Brain pericyte (primary cell): ENCODE results near the gene HTD2.
A peak's percentile ranks its signal among the peaks of the same experiment; 100 is the strongest.
"Not testable (repeated sequence)": the region's sequence is repeated elsewhere in the genome, so short reads cannot be mapped to it uniquely, and the experiment has no call there.

Source experiments
- DNase-seq: peaks from one replicate; pipeline ENCODE4 v3.0.0-alpha.2; 2012; ENCODE audit warnings: low read depth, low spot score

The HTD2 gene

DNA sequence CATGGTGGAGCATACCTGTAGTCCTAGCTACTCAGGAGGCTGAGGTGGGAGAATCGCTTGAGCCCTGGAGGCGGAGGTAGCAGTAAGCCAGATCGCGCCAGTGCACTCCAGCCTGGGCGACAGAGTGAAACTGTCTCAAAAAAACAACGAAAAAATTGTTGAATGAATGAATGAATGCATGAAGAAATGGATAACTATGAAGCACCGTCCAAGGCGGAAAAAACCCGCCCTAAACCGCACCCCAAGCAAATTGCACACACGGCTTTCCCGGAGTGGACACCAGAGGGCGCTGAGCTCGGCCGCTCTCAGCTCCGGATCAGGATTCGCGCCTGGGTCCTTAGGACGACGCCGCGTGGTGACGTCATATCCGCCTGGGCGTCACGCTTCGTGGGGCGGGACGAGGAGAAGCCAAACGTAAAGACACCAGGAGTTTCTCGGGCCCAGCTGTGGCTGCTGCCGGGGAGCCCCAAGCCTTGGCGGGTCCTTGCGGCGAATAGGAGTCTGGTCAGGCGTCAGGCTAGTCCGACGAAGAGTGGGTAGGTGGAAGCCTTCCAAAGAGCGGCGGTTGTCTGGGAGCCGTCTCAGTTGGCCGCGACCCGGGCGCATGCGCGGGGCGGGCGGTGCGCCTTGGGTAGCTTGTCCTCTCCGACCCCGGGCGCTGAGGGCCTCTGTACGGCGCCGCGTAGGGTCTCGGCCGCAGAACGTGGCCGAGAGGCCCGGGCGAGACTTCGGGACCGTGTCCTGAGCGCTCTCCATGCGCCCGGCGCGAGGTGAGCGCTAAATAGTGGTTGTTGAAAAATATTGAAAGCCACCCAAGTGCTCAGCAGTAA is at the start of gene HTD2, which contains the start of gene RPP14:
HTD2 (plus strand) TSS at position 639 of the 830 bp plus-strand sequence. CDS start 11,094 bp downstream, outside the sequence.
RPP14 (plus strand) TSS at position 364 of the 830 bp plus-strand sequence. CDS start 4,085 bp downstream, outside the sequence.
- DNase-seq, result peak; percentile 92

DNA sequence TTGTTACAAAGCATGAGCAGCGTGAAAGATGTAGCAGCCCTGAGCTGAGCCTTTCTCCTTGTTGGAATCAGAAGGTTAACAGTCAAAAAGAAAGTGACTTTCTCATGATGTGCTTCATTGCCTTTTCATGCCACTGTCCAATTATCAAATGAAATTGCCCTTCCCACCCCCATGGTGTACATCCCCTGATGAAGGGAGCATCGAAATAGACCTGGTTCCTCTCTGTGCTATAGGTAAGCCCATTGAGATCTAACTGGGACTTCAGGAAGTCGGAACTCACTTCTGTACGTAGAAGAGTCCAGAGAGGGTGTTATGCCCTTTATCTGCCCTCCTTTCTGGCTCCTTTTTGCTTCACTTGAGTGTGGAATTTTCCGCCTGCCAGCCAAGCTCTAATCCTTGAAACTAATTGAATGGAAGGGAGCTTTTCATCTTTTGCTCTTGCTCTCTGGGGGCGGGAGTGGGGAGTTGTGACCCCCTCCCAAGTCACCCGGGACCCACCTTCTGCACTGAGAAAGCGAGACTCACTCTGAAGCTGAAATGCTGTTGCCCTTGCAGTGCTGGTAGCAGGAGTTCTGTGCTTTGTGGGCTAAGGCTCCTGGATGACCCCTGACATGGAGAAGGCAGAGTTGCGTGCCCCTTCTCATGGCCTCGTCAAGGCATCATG is 47.8 kb upstream of the HTD2 start:
- no peak for DNase-seq

DNA sequence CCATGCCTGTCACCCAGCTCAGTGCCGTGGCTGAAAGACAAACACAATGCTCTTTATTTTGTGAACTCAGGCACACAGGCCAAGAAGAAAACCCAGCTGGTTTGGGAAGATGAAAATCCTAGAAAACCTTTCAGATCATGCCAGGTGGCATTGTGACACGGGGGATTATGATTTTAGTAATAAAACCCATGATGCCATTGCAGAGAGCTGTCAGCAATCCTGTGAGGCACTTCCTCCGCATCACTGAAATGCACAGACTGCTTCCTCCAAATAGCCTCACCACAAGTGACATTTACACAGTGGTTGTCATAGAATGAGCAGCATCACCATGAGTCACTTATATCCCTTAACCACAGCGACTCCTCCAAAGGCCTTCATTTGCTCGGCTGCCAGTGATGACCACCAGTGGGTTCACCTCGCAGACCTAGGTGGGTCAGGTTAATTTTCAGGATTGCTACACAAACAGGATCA is 46.0 kb upstream of the HTD2 start:
- DNase-seq, result no peak

DNA sequence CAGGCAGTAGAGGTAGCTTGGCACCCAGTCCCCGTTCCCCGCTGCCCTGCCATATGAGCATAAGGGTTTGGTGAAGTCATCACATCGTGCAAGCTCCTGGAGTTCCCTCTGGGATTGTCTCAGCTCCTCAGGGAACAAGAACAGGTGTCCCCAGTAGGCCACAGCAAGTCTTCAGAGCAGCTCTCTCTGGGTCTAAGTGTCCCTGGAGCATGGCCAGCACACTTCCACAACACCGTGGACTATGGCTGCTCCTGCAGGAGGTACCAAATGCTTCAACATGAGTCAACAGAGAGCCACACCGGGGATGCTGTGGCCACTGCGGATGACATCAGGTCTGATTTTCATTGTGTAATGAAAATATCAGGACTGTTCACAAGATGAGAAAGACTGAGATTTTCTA is 45.6 kb upstream of the HTD2 start:
- no peak for DNase-seq

DNA sequence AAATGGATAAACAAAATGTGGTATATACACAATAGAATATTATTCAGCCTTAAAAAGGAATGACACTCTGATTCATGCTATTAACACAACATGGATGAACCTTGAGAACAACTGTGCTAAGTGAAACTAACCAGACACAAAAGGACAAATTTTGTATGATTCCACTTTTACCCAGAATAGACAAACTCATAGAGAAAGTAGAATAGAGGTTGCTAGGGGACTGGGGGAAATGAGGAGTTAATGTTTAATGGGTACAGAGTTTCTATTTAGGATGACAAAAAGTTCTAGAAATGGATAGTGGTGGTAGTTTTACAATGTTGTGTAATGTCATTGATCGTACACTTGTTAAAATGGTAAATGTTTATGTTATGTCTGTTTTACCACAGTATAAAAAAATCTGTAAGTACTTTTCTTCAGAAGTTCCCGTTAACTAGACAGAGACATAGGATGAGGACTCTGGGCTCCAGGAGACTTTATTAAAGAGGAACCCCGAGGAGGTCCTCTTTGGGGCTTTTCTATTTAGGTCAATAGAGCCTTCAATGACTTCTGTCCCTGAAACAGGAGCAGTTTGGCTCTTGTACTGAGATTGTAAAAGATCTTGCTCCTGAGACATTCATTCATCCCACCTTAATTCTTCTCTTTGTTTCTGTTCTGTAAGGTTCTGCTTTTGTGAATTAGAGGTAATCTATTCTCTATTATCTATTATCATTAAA is 44.2 kb upstream of the HTD2 start:
- no peak for DNase-seq

DNA sequence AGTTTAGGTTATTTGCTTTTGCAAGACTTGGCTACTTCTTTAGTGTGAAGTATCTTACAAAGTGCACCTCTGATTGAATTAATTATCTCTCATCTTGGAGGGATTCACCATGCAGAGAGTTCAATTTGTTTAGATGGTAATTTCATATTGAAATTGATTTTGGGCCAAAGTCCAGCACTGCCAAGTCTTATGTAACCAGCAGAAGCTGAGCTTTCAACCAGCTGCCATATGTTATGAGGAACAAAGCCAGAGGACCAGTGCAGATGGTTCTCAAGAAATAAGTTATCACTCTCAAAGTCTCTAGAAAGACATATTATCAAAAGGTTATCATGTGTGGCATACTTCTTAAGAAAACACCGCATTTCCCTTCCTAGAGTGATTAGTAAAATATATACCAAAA is 39.7 kb upstream of the HTD2 start:
- DNase-seq, result no peak

DNA sequence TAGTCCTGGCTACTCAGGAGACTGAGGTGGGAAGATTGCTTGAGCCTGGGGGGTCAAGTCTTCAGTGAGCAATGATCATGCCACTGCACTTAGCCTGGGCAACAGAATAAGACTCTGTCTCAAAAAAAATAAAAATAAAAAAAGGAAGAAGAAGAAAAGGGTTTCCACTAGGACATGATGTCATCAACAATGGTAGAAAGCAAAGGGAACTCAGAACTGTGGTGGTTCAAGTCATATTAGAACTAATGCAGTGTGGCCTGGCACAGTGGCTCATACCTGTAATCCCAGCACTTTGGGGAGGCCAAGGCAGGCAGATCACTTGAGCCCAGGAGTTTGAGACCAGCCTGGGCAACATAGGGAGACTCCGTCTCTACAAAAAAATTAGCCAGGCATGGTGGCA is 38.8 kb upstream of the HTD2 start:
- DNase-seq, result not testable (repeated sequence)

DNA sequence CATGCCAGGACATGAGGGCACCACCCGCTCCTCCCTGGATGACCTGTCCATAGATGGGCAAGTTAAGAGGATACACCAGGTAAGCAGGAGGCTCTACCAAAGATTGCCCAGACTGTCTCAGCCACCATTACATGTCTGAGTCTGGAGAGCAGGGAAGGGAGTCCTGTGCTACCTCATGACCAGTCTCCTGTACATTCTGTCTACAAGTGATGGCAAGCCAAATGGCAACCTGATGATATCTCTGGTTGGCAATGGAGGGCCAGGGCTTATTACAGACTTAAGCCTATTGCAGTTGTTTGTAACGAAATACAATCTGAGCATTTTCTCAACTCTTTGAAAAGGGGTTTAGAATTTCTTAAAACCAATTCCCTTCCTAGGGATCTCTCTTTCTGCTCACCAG is 37.0 kb upstream of the HTD2 start:
- no peak for DNase-seq

DNA sequence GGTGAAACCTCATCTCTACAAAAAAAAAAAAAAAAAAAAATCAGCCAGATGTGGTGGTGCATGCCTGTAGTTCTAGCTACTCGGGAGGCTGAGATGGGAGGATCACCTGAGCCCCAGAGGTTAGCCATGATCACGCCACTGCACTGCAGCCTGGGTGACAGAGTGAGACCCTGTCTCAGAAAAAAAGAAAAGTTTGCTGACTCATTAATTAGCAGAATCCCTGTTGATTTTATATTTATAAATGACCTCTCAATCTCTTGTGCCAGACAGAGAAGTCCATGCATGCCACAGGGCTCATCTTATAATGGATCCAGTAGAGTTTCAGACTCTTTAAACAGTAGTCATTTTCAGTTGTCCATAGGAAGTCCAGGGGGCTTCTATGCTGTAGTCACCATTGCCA is 35.8 kb upstream of the HTD2 start:
- DNase-seq, result no peak

DNA sequence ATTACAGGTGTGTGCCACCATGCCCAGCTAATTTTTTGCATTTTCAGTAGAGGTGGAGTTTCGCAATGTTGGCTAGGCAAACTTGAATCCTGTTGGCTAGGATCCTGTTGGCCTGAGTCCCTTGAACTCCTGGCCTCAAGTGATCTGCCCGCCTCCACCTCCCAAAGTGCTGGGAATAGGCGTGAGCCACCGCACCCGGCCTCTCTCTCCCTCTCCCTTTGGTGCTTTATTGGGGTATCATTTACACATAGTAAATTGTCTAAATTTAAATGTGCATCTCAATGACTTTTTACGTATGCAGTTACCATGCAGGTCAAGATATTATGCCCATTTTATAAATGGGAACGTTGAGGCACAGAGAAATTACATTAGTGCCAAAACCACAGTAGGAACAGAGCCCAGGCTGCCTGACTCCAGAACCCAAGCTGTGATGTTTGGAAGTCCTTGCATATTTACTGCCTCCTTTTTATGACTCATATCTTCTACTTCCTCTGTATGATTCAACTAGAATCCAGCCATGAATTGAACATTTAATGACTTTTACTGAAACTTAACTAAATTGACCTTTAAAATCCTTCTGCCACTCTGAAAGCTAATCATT is 34.3 kb upstream of the HTD2 start:
- no peak for DNase-seq

GRCh38 chr3:58272891-58273290 is 33.4 kb upstream of the HTD2 start:
- DNase-seq, result no peak

DNA sequence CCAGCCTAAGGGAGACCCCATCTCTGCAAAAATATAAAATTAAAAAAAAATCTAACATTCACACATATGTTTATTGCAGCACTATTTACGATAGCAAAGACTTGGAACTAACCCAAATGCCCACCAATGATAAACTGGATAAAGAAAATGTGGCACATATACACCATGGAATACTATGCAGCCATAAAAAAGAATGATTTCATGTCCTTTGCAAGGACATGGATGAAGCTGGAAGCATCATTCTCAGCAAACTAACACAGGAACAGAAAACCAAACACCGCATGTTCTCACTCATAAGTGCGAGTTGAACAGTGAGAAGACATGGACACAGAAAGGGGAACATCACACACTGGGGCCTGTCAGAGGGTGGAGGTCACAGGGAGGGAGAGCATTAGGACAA is 33.0 kb upstream of the HTD2 start:
- DNase-seq, result not testable (repeated sequence)

- no peak for DNase-seq
Measured at GRCh38 chr3:58274027-58274614, 32.2 kb upstream of the HTD2 start.

DNA sequence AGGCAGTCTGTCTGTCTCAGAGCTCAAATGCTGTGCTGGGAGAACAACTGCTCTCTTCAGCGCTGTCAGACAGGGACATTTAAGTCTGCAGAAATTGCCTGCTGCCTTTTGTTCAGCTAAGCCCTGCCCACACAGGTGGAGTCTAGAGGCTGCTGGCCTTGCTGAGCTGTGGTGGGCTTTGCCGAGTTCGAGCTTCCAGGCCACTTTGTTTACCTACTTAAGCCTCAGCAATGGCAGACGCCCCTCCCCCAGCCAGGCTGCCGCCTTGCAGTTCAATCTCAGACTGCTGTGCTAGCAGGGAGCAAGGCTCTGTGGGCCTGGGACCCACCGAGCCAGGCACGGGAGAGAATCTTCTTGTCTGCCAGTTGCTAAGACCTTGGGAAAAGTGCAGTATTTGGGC is 25.3 kb upstream of the HTD2 start:
- no peak for DNase-seq

- DNase-seq, result no peak
Measured at GRCh38 chr3:58285334-58285733, 21.0 kb upstream of the HTD2 start.

- no peak for DNase-seq
Measured at GRCh38 chr3:58287354-58287753, 19.0 kb upstream of the HTD2 start.

GRCh38 chr3:58288011-58288728 is 18.1 kb upstream of the HTD2 start:
- no peak for DNase-seq

DNA sequence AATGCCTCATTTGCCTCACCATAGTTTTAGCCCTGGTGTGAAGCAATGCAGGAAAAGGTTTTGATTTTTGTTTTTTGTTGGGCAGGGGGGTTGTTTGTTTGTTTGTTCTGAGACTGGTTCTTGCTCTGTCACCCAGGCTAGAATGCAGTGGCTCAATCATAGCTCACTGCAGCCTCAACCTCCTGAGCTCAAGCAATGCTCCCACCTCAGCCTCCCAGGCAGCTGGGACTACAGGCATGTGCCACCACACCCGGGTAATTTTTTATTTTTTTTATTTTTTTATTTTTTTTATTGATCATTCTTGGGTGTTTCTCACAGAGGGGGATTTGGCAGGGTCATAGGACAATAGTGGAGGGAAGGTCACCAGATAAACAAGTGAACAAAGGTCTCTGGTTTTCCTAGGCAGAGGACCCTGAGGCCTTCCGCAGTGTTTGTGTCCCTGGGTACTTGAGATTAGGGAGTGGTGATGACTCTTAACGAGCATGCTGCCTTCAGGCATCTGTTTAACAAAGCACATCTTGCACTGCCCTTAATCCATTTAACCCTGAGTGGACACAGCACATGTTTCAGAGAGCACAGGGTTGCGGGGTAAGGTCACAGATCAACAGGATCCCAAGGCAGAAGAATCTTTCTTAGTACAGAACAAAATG is 17.2 kb upstream of the HTD2 start:
- DNase-seq, result not testable (repeated sequence)

GRCh38 chr3:58290446-58290845 is 15.9 kb upstream of the HTD2 start:
- DNase-seq, result not testable (repeated sequence)

DNA sequence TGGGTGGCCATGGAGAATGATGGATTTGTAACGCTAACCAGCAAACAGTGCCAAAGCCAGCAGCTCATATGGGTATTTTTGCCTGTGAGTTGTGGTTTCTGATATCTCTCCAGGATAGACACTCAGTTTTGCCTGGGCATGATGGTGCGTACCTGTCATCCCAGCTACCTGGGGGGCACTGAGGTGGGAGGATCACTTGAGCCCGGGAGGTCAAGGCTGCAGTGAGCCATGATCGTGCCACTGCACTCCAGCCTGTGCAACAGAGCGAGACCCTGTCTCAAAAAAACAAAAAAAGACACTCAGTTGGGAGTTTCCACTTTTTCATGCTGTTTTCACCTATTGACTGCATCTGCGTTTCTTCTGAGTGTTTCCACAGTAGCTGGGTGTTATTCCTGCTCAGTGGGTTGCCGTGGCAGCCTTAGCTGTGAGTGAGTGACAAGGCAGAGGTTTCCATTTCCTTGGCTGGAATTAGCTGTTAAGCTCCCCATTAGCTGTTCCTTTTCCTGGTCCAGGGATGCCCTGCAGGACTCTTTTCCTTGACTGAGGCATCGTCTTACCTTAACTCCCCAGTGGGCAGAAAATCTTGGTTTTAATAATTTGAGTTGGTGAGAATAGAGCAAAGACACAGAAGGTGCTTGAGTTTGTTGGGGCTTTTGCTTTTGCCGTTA is 14.5 kb upstream of the HTD2 start:
- DNase-seq, result no peak
